ENCODE results near the gene SMOC1.

Gene SMOC1

GRCh38 chr14:69968681-69969080 is 89.5 kb downstream of the SMOC1 start:
- Histone ChIP-seq H3K27me3 (ENCODE audit: control insufficient read depth in 5 of 5, insufficient read depth in 4 of 5, low read length in 5 of 5) (no peaks in the 10 kb centered on the region), H3K27ac (ENCODE audit: low read depth, low read length) (no peak overlapping the region), H3K4me1 (ENCODE audit: control insufficient read depth in 5 of 5, insufficient read depth in 5 of 5, low read length in 5 of 5) (peaks cover 0 to 16% (median 0%) of the 10 kb centered on the region in 5 donors), H3K9me3 (ENCODE audit: control insufficient read depth in 5 of 5, low read length in 5 of 5) (no peaks in the 10 kb centered on the region), H3K9ac (ENCODE audit: low read length in 5 of 5) (no peak overlapping the region), H3K4me3 (ENCODE audit: low read depth in 1 of 5, low read length in 5 of 5) (no peak overlapping the region), H3K36me3 (ENCODE audit: control insufficient read depth in 5 of 5, insufficient read depth in 5 of 5, low read length in 5 of 5) (no peaks in the 10 kb centered on the region)

GRCh38 chr14:69972755-69973154 is 93.5 kb downstream of the SMOC1 start:
- no peaks in the 10 kb centered on the region for H3K9me3 ChIP-seq (ENCODE audit: control insufficient read depth in 5 of 5, low read length in 5 of 5)
- peaks cover 0 to 16% (median 0%) of the 10 kb centered on the region in 5 donors for H3K4me1 ChIP-seq (ENCODE audit: control insufficient read depth in 5 of 5, insufficient read depth in 5 of 5, low read length in 5 of 5)
- no peak overlapping the region for H3K4me3 ChIP-seq (ENCODE audit: low read depth in 1 of 5, low read length in 5 of 5)
- H3K9ac ChIP-seq (ENCODE audit: low read length in 5 of 5): peak overlapping the region in 1 of 5 donors; percentile 14
- no peak overlapping the region for H3K27ac ChIP-seq (ENCODE audit: low read depth, low read length)
- peaks cover 0 to under 1% (median 0%) of the 10 kb centered on the region in 5 donors for H3K27me3 ChIP-seq (ENCODE audit: control insufficient read depth in 5 of 5, insufficient read depth in 4 of 5, low read length in 5 of 5)
- H3K36me3 ChIP-seq (ENCODE audit: control insufficient read depth in 5 of 5, insufficient read depth in 5 of 5, low read length in 5 of 5): no peaks in the 10 kb centered on the region

- H3K9me3 ChIP-seq (ENCODE audit: control insufficient read depth in 5 of 5, low read length in 5 of 5): no peaks in the 10 kb centered on the region
- H3K27ac ChIP-seq (ENCODE audit: low read depth, low read length): no peak overlapping the region
- no peak overlapping the region for H3K9ac ChIP-seq (ENCODE audit: low read length in 5 of 5)
- peaks cover 0 to 4% (median 0%) of the 10 kb centered on the region in 5 donors for H3K27me3 ChIP-seq (ENCODE audit: control insufficient read depth in 5 of 5, insufficient read depth in 4 of 5, low read length in 5 of 5)
- H3K36me3 ChIP-seq (ENCODE audit: control insufficient read depth in 5 of 5, insufficient read depth in 5 of 5, low read length in 5 of 5): no peaks in the 10 kb centered on the region
- H3K4me3 ChIP-seq (ENCODE audit: low read depth in 1 of 5, low read length in 5 of 5): no peak overlapping the region
- H3K4me1 ChIP-seq (ENCODE audit: control insufficient read depth in 5 of 5, insufficient read depth in 5 of 5, low read length in 5 of 5): peaks cover 0 to 16% (median 0%) of the 10 kb centered on the region in 5 donors
These were observed 94.6 kb downstream of the SMOC1 start for GRCh38 chr14:69973846-69974245.

GRCh38 chr14:69979882-69980281 is 100.7 kb downstream of the SMOC1 start:
- H3K4me1 ChIP-seq (ENCODE audit: control insufficient read depth in 5 of 5, insufficient read depth in 5 of 5, low read length in 5 of 5): peaks cover 0 to 3% (median 0%) of the 10 kb centered on the region in 5 donors
- H3K36me3 ChIP-seq (ENCODE audit: control insufficient read depth in 5 of 5, insufficient read depth in 5 of 5, low read length in 5 of 5): no peaks in the 10 kb centered on the region
- no peak overlapping the region for H3K4me3 ChIP-seq (ENCODE audit: low read depth in 1 of 5, low read length in 5 of 5)
- H3K27me3 ChIP-seq (ENCODE audit: control insufficient read depth in 5 of 5, insufficient read depth in 4 of 5, low read length in 5 of 5): peaks cover 4 to 10% (median 8%) of the 10 kb centered on the region in 5 donors
- H3K27ac ChIP-seq (ENCODE audit: low read depth, low read length): no peak overlapping the region
- no peaks in the 10 kb centered on the region for H3K9me3 ChIP-seq (ENCODE audit: control insufficient read depth in 5 of 5, low read length in 5 of 5)
- H3K9ac ChIP-seq (ENCODE audit: low read length in 5 of 5): no peak overlapping the region

GRCh38 chr14:69980457-69981425 is 101.5 kb downstream of the SMOC1 start:
- no peak overlapping the region for H3K9ac ChIP-seq (ENCODE audit: low read length in 5 of 5)
- H3K27me3 ChIP-seq (ENCODE audit: control insufficient read depth in 5 of 5, insufficient read depth in 4 of 5, low read length in 5 of 5): peaks cover 4 to 10% (median 8%) of the 10 kb centered on the region in 5 donors
- H3K4me1 ChIP-seq (ENCODE audit: control insufficient read depth in 5 of 5, insufficient read depth in 5 of 5, low read length in 5 of 5): peaks cover 0 to 3% (median 0%) of the 10 kb centered on the region in 5 donors
- no peaks in the 10 kb centered on the region for H3K9me3 ChIP-seq (ENCODE audit: control insufficient read depth in 5 of 5, low read length in 5 of 5)
- no peaks in the 10 kb centered on the region for H3K36me3 ChIP-seq (ENCODE audit: control insufficient read depth in 5 of 5, insufficient read depth in 5 of 5, low read length in 5 of 5)
- H3K4me3 ChIP-seq (ENCODE audit: low read depth in 1 of 5, low read length in 5 of 5): no peak overlapping the region
- H3K27ac ChIP-seq (ENCODE audit: low read depth, low read length): no peak overlapping the region

- H3K4me1 ChIP-seq (ENCODE audit: control insufficient read depth in 5 of 5, insufficient read depth in 5 of 5, low read length in 5 of 5): peaks cover 0 to 3% (median 0%) of the 10 kb centered on the region in 5 donors
- H3K27ac ChIP-seq (ENCODE audit: low read depth, low read length): no peak overlapping the region
- H3K27me3 ChIP-seq (ENCODE audit: control insufficient read depth in 5 of 5, insufficient read depth in 4 of 5, low read length in 5 of 5): peaks cover 4 to 10% (median 8%) of the 10 kb centered on the region in 5 donors
- H3K9me3 ChIP-seq (ENCODE audit: control insufficient read depth in 5 of 5, low read length in 5 of 5): no peaks in the 10 kb centered on the region
- H3K36me3 ChIP-seq (ENCODE audit: control insufficient read depth in 5 of 5, insufficient read depth in 5 of 5, low read length in 5 of 5): no peaks in the 10 kb centered on the region
- no peak overlapping the region for H3K4me3 ChIP-seq (ENCODE audit: low read depth in 1 of 5, low read length in 5 of 5)
- H3K9ac ChIP-seq (ENCODE audit: low read length in 5 of 5): no peak overlapping the region
These were observed 103.1 kb downstream of the SMOC1 start for GRCh38 chr14:69982220-69982839.

- Histone ChIP-seq H3K4me1 (ENCODE audit: control insufficient read depth in 5 of 5, insufficient read depth in 5 of 5, low read length in 5 of 5) (peaks cover 0 to 3% (median 0%) of the 10 kb centered on the region in 5 donors), H3K9ac (ENCODE audit: low read length in 5 of 5) (no peak overlapping the region), H3K9me3 (ENCODE audit: control insufficient read depth in 5 of 5, low read length in 5 of 5) (no peaks in the 10 kb centered on the region), H3K27me3 (ENCODE audit: control insufficient read depth in 5 of 5, insufficient read depth in 4 of 5, low read length in 5 of 5) (peaks cover 2 to 10% (median 8%) of the 10 kb centered on the region in 5 donors), H3K36me3 (ENCODE audit: control insufficient read depth in 5 of 5, insufficient read depth in 5 of 5, low read length in 5 of 5) (no peaks in the 10 kb centered on the region), H3K4me3 (ENCODE audit: low read depth in 1 of 5, low read length in 5 of 5) (no peak overlapping the region), H3K27ac (ENCODE audit: low read depth, low read length) (no peak overlapping the region)
These were observed 103.7 kb downstream of the SMOC1 start for GRCh38 chr14:69982886-69983285.

GRCh38 chr14:69983317-69983716 is 104.1 kb downstream of the SMOC1 start:
- Histone ChIP-seq H3K27ac (ENCODE audit: low read depth, low read length) (no peak overlapping the region), H3K9ac (ENCODE audit: low read length in 5 of 5) (no peak overlapping the region), H3K4me1 (ENCODE audit: control insufficient read depth in 5 of 5, insufficient read depth in 5 of 5, low read length in 5 of 5) (peaks cover 0 to 3% (median 0%) of the 10 kb centered on the region in 5 donors), H3K9me3 (ENCODE audit: control insufficient read depth in 5 of 5, low read length in 5 of 5) (no peaks in the 10 kb centered on the region), H3K4me3 (ENCODE audit: low read depth in 1 of 5, low read length in 5 of 5) (no peak overlapping the region), H3K27me3 (ENCODE audit: control insufficient read depth in 5 of 5, insufficient read depth in 4 of 5, low read length in 5 of 5) (peaks cover 0 to 10% (median 8%) of the 10 kb centered on the region in 5 donors), H3K36me3 (ENCODE audit: control insufficient read depth in 5 of 5, insufficient read depth in 5 of 5, low read length in 5 of 5) (no peaks in the 10 kb centered on the region)

- Histone ChIP-seq H3K9me3 (ENCODE audit: control insufficient read depth in 5 of 5, low read length in 5 of 5) (peaks cover 0 to 5% (median 0%) of the 10 kb centered on the region in 5 donors), H3K36me3 (ENCODE audit: control insufficient read depth in 5 of 5, insufficient read depth in 5 of 5, low read length in 5 of 5) (no peaks in the 10 kb centered on the region), H3K4me1 (ENCODE audit: control insufficient read depth in 5 of 5, insufficient read depth in 5 of 5, low read length in 5 of 5) (peaks cover 0 to 3% (median 0%) of the 10 kb centered on the region in 5 donors), H3K9ac (ENCODE audit: low read length in 5 of 5) (no peak overlapping the region), H3K27me3 (ENCODE audit: control insufficient read depth in 5 of 5, insufficient read depth in 4 of 5, low read length in 5 of 5) (peaks cover 0 to 10% (median 5%) of the 10 kb centered on the region in 5 donors), H3K4me3 (ENCODE audit: low read depth in 1 of 5, low read length in 5 of 5) (no peak overlapping the region), H3K27ac (ENCODE audit: low read depth, low read length) (no peak overlapping the region)
These were observed 106.2 kb downstream of the SMOC1 start for GRCh38 chr14:69985463-69985862.

GRCh38 chr14:69986336-69986735 is 107.1 kb downstream of the SMOC1 start:
- peaks cover 0 to 5% (median 0%) of the 10 kb centered on the region in 5 donors for H3K9me3 ChIP-seq (ENCODE audit: control insufficient read depth in 5 of 5, low read length in 5 of 5)
- H3K9ac ChIP-seq (ENCODE audit: low read length in 5 of 5): no peak overlapping the region
- peaks cover 0 to 3% (median 0%) of the 10 kb centered on the region in 5 donors for H3K4me1 ChIP-seq (ENCODE audit: control insufficient read depth in 5 of 5, insufficient read depth in 5 of 5, low read length in 5 of 5)
- no peaks in the 10 kb centered on the region for H3K36me3 ChIP-seq (ENCODE audit: control insufficient read depth in 5 of 5, insufficient read depth in 5 of 5, low read length in 5 of 5)
- peaks cover 0 to 7% (median 5%) of the 10 kb centered on the region in 5 donors for H3K27me3 ChIP-seq (ENCODE audit: control insufficient read depth in 5 of 5, insufficient read depth in 4 of 5, low read length in 5 of 5)
- H3K4me3 ChIP-seq (ENCODE audit: low read depth in 1 of 5, low read length in 5 of 5): no peak overlapping the region
- H3K27ac ChIP-seq (ENCODE audit: low read depth, low read length): no peak overlapping the region
